Astrocyte of the cerebellum (primary cell): ENCODE results near the gene KCNA4.
"Not testable (repeated sequence)": the region's sequence is repeated elsewhere in the genome, so short reads cannot be mapped to it uniquely, and the experiment has no call there.

Source experiments
- DNase-seq: peaks from one replicate; pipeline ENCODE4 v3.0.0-alpha.2; 2011; ENCODE audit warnings: low read depth
- H3K4me3 ChIP-seq: 2 replicates; pipeline ENCODE4 v1.5.1; 2011; ENCODE audit warnings: mild to moderate bottlenecking, low read depth, low read length, moderate library complexity
- CTCF ChIP-seq: IDR thresholded peaks from 2 replicates; pipeline ENCODE4 v1.5.1; 2012; ENCODE audit warnings: low read length, low read depth, moderate library complexity, mild to moderate bottlenecking; ENCODE audit errors: missing control alignments
- in situ Hi-C: cut with HindIII; loops from 2 replicates; pipeline ENCODE4 v1.10.0; 2017; ENCODE audit warnings: low sequenced_read_pairs

KCNA4 gene

GRCh38 chr11:30045144-30045543, 28.3 kb upstream of the KCNA4 start:
- no peak for TF ChIP-seq CTCF
- in situ Hi-C loops: no loop called here
- no peak overlapping the region for H3K4me3 ChIP-seq
- DNase-seq: no peak

GRCh38 chr11:30041171-30041570, 24.3 kb upstream of the KCNA4 start:
- in situ Hi-C loops: no loop called here
- no peak for DNase-seq
- no peak overlapping the region for H3K4me3 ChIP-seq
- TF ChIP-seq CTCF: no peak

GRCh38 chr11:30034746-30035145, 17.9 kb upstream of the KCNA4 start:
- H3K4me3 ChIP-seq, DNase-seq, in situ Hi-C loops: not testable (repeated sequence)

- DNase-seq, in situ Hi-C loops, H3K4me3 ChIP-seq: not testable (repeated sequence)
Measured at GRCh38 chr11:30034166-30034565, 17.3 kb upstream of the KCNA4 start.

GRCh38 chr11:30025396-30026139, 8.7 kb upstream of the KCNA4 start:
- no peak for DNase-seq
- TF ChIP-seq CTCF: no peak
- no peak overlapping the region for H3K4me3 ChIP-seq
- in situ Hi-C loops: no loop called here

GRCh38 chr11:30023074-30023473, 6.2 kb upstream of the KCNA4 start:
- in situ Hi-C loops: no loop called here
- no peak for TF ChIP-seq CTCF
- H3K4me3 ChIP-seq: no peak overlapping the region
- DNase-seq: no peak

GRCh38 chr11:30019481-30019880, 2.7 kb upstream of the KCNA4 start:
- in situ Hi-C loops: no loop called here
- no peak for TF ChIP-seq CTCF
- no peak overlapping the region for H3K4me3 ChIP-seq
- DNase-seq: no peak

GRCh38 chr11:30018495-30018894, 1.7 kb upstream of the KCNA4 start:
- TF ChIP-seq CTCF: no peak
- H3K4me3 ChIP-seq: no peak overlapping the region
- no peak for DNase-seq
- in situ Hi-C loops: no loop called here
